Measurements from ENCODE around the gene PTPRN2.
"Not testable (repeated sequence)": the region's sequence is repeated elsewhere in the genome, so short reads cannot be mapped to it uniquely, and the experiment has no call there.

PTPRN2 gene

DNA sequence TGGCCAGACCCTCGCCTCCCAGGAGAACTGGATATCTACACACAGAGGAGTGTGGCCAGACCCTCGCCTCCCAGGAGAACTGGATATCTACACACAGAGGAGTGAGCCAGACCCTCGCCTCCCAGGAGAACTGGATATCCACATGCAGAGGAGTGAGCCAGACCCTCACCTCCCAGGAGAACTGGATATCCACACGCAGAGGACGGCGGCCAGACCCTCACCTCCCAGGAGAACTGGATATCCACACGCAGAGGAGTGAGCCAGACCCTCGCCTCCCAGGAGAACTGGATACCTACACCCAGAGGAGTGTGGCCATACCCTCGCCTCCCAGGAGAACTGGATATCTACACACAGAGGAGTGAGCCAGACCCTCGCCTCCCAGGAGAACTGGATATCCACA lies 862.3 kb downstream of the PTPRN2 start:
- H3K4me3 ChIP-seq (ENCODE audit: low read length); H3K4me2 ChIP-seq (ENCODE audit: low read length); H3K36me3 ChIP-seq (ENCODE audit: insufficient read depth, low read length); H3K27me3 ChIP-seq (ENCODE audit: control insufficient read depth, insufficient read depth, low read length); H3K4me1 ChIP-seq (ENCODE audit: control insufficient read depth, insufficient read depth, low read length); H3K9ac ChIP-seq (ENCODE audit: low read depth, low read length); H3K9me3 ChIP-seq (replicated peaks; ENCODE audit: low read length): not testable (repeated sequence)

DNA sequence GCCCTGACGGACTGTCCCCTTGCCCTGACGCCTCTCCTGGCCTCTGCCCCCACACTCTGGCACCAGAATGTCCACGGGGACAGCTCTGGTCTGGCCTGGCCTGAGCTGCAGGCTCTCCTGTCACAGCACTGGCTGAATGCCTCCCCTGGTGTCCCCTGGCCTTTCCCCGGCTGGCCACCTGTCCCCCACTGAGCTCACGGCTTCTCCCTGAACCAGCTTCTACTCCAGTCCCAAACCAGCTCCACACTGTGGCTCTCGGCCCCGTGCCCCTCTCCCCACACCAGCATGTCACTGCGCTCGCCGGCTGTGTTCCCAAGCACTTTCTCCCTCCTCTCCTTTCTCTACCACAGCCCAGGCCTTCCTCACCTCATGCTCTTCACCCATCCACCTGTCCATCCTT lies 864.4 kb downstream of the PTPRN2 start:
- Histone ChIP-seq H3K27me3 (ENCODE audit: control insufficient read depth, insufficient read depth, low read length) (no peaks in the 10 kb centered on the region), H3K9me3 (replicated peaks; ENCODE audit: low read length) (no peaks in the 10 kb centered on the region), H3K9ac (ENCODE audit: low read depth, low read length) (no peak overlapping the region), H3K4me3 (ENCODE audit: low read length) (no peak overlapping the region), H3K4me2 (ENCODE audit: low read length) (no peak overlapping the region), H3K36me3 (ENCODE audit: insufficient read depth, low read length) (no peaks in the 10 kb centered on the region), H3K4me1 (ENCODE audit: control insufficient read depth, insufficient read depth, low read length) (no peaks in the 10 kb centered on the region)

DNA sequence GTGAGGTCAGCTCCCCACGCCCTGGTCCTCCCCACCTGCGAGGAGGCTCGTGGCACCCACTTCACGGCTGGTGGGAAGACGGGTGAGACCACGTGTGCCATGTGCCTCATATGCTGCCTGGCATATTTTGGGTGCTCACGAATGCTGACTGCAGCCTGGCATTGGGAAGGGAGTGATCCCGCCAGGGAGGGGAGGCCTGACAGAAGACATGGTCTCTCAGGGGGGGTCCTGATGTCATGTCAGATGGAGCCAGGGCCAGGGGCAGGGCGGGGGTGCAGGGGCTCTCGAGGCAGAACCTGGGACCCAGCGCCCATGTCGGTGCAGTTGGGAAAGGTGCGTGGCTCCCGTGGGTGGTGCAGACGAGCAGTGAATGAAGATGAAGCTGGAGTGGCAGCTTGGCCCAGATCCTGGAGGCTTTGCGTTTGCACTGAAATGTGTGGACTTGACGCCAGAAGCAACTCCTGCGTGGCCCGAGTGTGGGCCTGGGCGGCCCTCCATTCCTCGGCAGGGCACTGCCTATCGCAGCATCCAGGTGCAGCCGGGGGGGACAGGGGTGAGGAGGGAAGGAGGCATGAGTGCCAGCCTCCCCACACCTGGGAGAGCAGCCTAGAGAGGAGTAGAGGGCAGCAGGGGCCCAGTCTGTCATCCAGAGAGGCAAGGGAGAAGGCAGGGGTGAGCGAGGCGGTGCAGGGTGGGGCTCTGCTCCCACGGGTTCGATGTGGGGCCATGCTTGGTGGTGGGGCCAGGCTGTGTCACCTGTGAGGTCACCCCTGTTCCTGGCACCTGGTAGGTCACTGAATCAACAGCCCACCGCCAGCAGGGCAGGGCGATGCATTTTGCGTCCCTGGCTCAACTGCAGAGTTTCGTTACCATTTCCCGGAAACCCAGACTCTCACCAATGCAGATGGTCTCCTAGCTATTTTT lies 865.2 kb downstream of the PTPRN2 start:
- Histone ChIP-seq H3K9ac (ENCODE audit: low read depth, low read length) (no peak overlapping the region), H3K27me3 (ENCODE audit: control insufficient read depth, insufficient read depth, low read length) (no peaks in the 10 kb centered on the region), H3K4me2 (ENCODE audit: low read length) (no peak overlapping the region), H3K4me1 (ENCODE audit: control insufficient read depth, insufficient read depth, low read length) (no peaks in the 10 kb centered on the region), H3K9me3 (replicated peaks; ENCODE audit: low read length) (no peaks in the 10 kb centered on the region), H3K36me3 (ENCODE audit: insufficient read depth, low read length) (no peaks in the 10 kb centered on the region), H3K4me3 (ENCODE audit: low read length) (no peak overlapping the region)

DNA sequence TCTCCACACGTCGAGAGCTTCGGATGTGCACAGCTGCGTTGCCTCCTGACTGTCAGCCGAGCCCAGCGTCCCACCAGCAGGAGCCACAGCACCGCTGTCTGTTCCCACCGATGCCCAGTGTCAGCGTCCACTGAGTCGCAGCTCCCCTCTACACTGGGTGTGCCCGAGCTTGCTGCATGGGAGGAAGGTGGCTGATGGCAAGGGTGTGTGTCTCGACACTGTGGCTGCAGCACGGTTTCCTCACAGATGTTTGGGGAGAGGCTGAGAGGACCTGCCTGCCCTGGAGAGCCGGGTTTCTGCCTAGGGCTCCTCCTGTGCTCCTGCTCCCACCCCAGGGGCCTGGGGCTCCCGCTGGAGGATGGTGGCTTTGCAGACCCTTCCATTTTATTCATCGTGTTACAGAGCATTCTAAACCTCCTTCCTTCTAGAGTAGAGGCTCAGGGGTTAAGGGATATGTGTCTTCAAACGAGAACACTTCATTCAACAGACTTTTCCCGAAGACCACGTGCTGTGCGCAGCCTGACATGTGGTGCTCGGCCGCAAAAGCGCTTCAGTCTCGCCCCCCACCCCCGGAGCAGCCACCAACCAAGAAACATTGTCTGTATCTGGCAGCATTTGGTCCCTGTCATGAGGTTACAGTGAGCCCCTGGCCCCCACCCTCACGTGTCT lies 866.0 kb downstream of the PTPRN2 start:
- H3K4me2 ChIP-seq (ENCODE audit: low read length) = no peak overlapping the region
- no peaks in the 10 kb centered on the region for H3K27me3 ChIP-seq (ENCODE audit: control insufficient read depth, insufficient read depth, low read length)
- H3K9me3 ChIP-seq (replicated peaks; ENCODE audit: low read length) = peaks cover 3% of the 10 kb centered on the region

GRCh38 chr7:157719705-157720655 lies 867.6 kb downstream of the PTPRN2 start:
- Histone ChIP-seq H3K4me3 (ENCODE audit: low read length) (no peak overlapping the region), H3K9me3 (replicated peaks; ENCODE audit: low read length) (peaks cover 8% of the 10 kb centered on the region), H3K36me3 (ENCODE audit: insufficient read depth, low read length) (no peaks in the 10 kb centered on the region)

More for the DNA sequence above, 866.0 kb downstream of the PTPRN2 start:
- Histone ChIP-seq H3K9ac (ENCODE audit: low read depth, low read length) (no peak overlapping the region), H3K36me3 (ENCODE audit: insufficient read depth, low read length) (no peaks in the 10 kb centered on the region), H3K4me3 (ENCODE audit: low read length) (no peak overlapping the region), H3K4me1 (ENCODE audit: control insufficient read depth, insufficient read depth, low read length) (no peaks in the 10 kb centered on the region)

GRCh38 chr7:157719008-157719682 lies 868.5 kb downstream of the PTPRN2 start:
- Histone ChIP-seq H3K9ac (ENCODE audit: low read depth, low read length) (no peak overlapping the region), H3K9me3 (replicated peaks; ENCODE audit: low read length) (peaks cover 8% of the 10 kb centered on the region), H3K4me3 (ENCODE audit: low read length) (no peak overlapping the region), H3K36me3 (ENCODE audit: insufficient read depth, low read length) (no peaks in the 10 kb centered on the region), H3K27me3 (ENCODE audit: control insufficient read depth, insufficient read depth, low read length) (no peaks in the 10 kb centered on the region), H3K4me2 (ENCODE audit: low read length) (no peak overlapping the region), H3K4me1 (ENCODE audit: control insufficient read depth, insufficient read depth, low read length) (no peaks in the 10 kb centered on the region)

More at GRCh38 chr7:157719705-157720655, 867.6 kb downstream of the PTPRN2 start:
- no peak overlapping the region for H3K4me2 ChIP-seq (ENCODE audit: low read length)
- no peaks in the 10 kb centered on the region for H3K27me3 ChIP-seq (ENCODE audit: control insufficient read depth, insufficient read depth, low read length)
- no peak overlapping the region for H3K9ac ChIP-seq (ENCODE audit: low read depth, low read length)
- H3K4me1 ChIP-seq (ENCODE audit: control insufficient read depth, insufficient read depth, low read length) = no peaks in the 10 kb centered on the region

DNA sequence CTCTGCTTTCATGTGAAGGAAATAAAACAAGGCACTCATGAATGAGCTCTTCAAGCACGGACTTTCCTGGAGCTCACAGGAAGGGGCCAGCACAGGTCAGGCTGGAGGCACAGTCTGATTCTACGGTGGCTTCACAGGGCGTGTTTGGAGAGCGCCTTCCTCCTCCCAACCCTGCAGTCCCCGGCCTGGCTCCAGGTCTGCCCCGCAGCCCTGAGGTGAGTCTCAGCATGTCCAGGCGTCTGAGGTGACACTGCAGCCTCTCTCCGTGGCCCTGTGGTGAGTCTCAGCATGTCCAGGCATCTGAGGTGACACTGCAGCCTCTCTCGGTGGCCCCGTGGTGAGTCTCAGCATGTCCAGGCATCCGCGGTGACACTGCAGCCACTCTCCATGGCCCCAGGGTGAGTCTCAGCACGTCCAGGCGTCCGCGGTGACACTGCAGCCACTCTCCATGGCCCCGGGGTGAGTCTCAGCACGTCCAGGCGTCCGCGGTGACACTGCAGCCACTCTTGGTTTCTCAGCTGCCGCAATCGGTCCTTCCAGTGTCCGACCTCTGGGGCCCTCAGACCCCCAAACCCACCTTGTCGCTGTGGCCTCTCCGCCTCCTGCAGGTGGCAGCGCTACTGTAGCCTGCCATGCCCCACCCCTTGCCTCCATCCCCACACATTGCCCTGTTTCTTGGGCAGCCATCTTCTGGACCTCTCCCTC lies 869.2 kb downstream of the PTPRN2 start:
- no peak overlapping the region for H3K9ac ChIP-seq (ENCODE audit: low read depth, low read length)
- H3K9me3 ChIP-seq (replicated peaks; ENCODE audit: low read length) = peaks cover 8% of the 10 kb centered on the region
- H3K4me1 ChIP-seq (ENCODE audit: control insufficient read depth, insufficient read depth, low read length) = no peaks in the 10 kb centered on the region
- no peak overlapping the region for H3K4me2 ChIP-seq (ENCODE audit: low read length)
- no peak overlapping the region for H3K4me3 ChIP-seq (ENCODE audit: low read length)
- no peaks in the 10 kb centered on the region for H3K36me3 ChIP-seq (ENCODE audit: insufficient read depth, low read length)
- no peaks in the 10 kb centered on the region for H3K27me3 ChIP-seq (ENCODE audit: control insufficient read depth, insufficient read depth, low read length)

- Histone ChIP-seq H3K9ac (ENCODE audit: low read depth, low read length) (no peak overlapping the region), H3K27me3 (ENCODE audit: control insufficient read depth, insufficient read depth, low read length) (no peaks in the 10 kb centered on the region), H3K36me3 (ENCODE audit: insufficient read depth, low read length) (no peaks in the 10 kb centered on the region), H3K9me3 (replicated peaks; ENCODE audit: low read length) (peaks cover 14% of the 10 kb centered on the region), H3K4me2 (ENCODE audit: low read length) (no peak overlapping the region), H3K4me3 (ENCODE audit: low read length) (no peak overlapping the region), H3K4me1 (ENCODE audit: control insufficient read depth, insufficient read depth, low read length) (no peaks in the 10 kb centered on the region)
Observed at GRCh38 chr7:157717211-157718174, 870.1 kb downstream of the PTPRN2 start.

- H3K4me2 ChIP-seq (ENCODE audit: low read length) = no peak overlapping the region
- no peak overlapping the region for H3K4me3 ChIP-seq (ENCODE audit: low read length)
- no peaks in the 10 kb centered on the region for H3K27me3 ChIP-seq (ENCODE audit: control insufficient read depth, insufficient read depth, low read length)
- H3K9ac ChIP-seq (ENCODE audit: low read depth, low read length) = no peak overlapping the region
- peaks cover 14% of the 10 kb centered on the region for H3K9me3 ChIP-seq (replicated peaks; ENCODE audit: low read length)
- H3K36me3 ChIP-seq (ENCODE audit: insufficient read depth, low read length) = no peaks in the 10 kb centered on the region
- no peaks in the 10 kb centered on the region for H3K4me1 ChIP-seq (ENCODE audit: control insufficient read depth, insufficient read depth, low read length)
Observed at GRCh38 chr7:157715938-157716280, 871.7 kb downstream of the PTPRN2 start.
